K562 (cell line): ENCODE results near the gene GOLPH3L. TPM values are rescaled to one million over a fixed set of nuclear protein-coding genes. Genes with fewer than 3 reads are reported as not detected.

ENCODE experiments used
- ARID3B ChIP-seq: fragments of 250-450 bp; sonication (Bioruptor Pico); IDR thresholded peaks from 2 replicates; pipeline ENCODE4 v1.4.0; 2020; ENCODE audit warnings: borderline replicate concordance
- ATF3 ChIP-seq, 2 experiments: fragments of 450-650 bp in 1 of 2; sonication (generic) in 1 of 2; formaldehyde crosslinking in 1 of 2; IDR thresholded peaks in 1 of 2; conservative IDR thresholded peaks in 1 of 2; 2 replicates each; pipeline versions ENCODE4 v1.6.1 to v1.8.1; 2016 to 2023; ENCODE audit warnings: mild to moderate bottlenecking in 2 of 2, moderate library complexity in 2 of 2, inconsistent platforms in 1 of 2, missing genetic modification reagents in 1 of 2
- ELF1 ChIP-seq: fragments of 200-800 bp; sonication (Bioruptor generic); IDR thresholded peaks from 2 replicates; pipeline ENCODE4 v1.6.1; 2016; ENCODE audit warnings: missing genetic modification characterization, missing compliant biosample characterization
- LEF1 ChIP-seq: fragments of 450-650 bp; IDR thresholded peaks from 2 replicates; pipeline ENCODE4 v1.6.1; 2016; ENCODE audit warnings: mild to moderate bottlenecking
- NR1H2 ChIP-seq: sonication (generic); formaldehyde crosslinking; IDR thresholded peaks from 2 replicates; pipeline ENCODE4 v1.4.0; 2020; ENCODE audit warnings: mild to moderate bottlenecking, missing genetic modification reagents
- NR2F6 ChIP-seq: fragments of 450-650 bp; formaldehyde crosslinking; IDR thresholded peaks from 2 replicates; pipeline ENCODE4 v1.4.0; 2020; ENCODE audit warnings: mild to moderate bottlenecking
- TARDBP ChIP-seq: fragments of 450-650 bp; IDR thresholded peaks from 2 replicates; pipeline ENCODE4 v1.6.1; 2016
- TCFL5 ChIP-seq: fragments of 250-450 bp; sonication (Bioruptor Pico); conservative IDR thresholded peaks from 2 replicates; pipeline ENCODE4 v1.6.1; 2021; ENCODE audit warnings: mild to moderate bottlenecking, moderate library complexity, matching md5 sums
- ZBTB12 ChIP-seq: fragments of 250-450 bp; sonication (Bioruptor Pico); IDR thresholded peaks from 2 replicates; pipeline ENCODE4 v1.4.0; 2020
- ZFP1 ChIP-seq: fragments of 450-650 bp; formaldehyde crosslinking; IDR thresholded peaks from 2 replicates; pipeline ENCODE4 v1.4.0; 2020; ENCODE audit warnings: mild to moderate bottlenecking, mixed read lengths
- ZNF507 ChIP-seq: conservative IDR thresholded peaks from 2 replicates; pipeline ENCODE4 v1.6.1; 2017; ENCODE audit warnings: missing genetic modification characterization, missing compliant biosample characterization
- polyA plus RNA-seq, 8 experiments: library from polyadenylated mRNA; depleted of rRNA in 4 of 8; stranded (reverse) in 5 of 8; unstranded in 3 of 8; fragments of >200 nt; fragmentation: Nextera tagmentation in 2 of 8; fragmentation: Illumina TruSeq in 1 of 8; extraction: Ambion mirVana in 2 of 8; extraction: Trizol in 1 of 8; gene quantifications; 2 replicates each; pipeline versions ENCODE4 v1.2.1 to v1.2.3, GENCODE V29; 2011 to 2014; ENCODE audit warnings: inconsistent platforms in 1 of 8, missing spikeins in 1 of 8
- total RNA-seq, 7 experiments: library from RNA; depleted of rRNA in 6 of 7; stranded (reverse); fragments of >200 nt in 6 of 7; fragmentation: Illumina TruSeq in 2 of 7; extraction: Trizol in 2 of 7; gene quantifications; 2 replicates each; pipeline versions ENCODE4 v1.2.1 to v1.2.3, GENCODE V29; 2011 to 2021; ENCODE audit warnings: low replicate concordance in 1 of 7
- TF ChIP-seq, protein P1 (sequence below): sonication (generic); formaldehyde crosslinking; IDR thresholded peaks from 2 replicates; pipeline ENCODE4 v1.8.0; 2023; ENCODE audit warnings: mild to moderate bottlenecking, missing genetic modification reagents
- TF ChIP-seq, protein P2 (sequence below), 2 experiments: IDR thresholded peaks; 2 replicates each; pipeline ENCODE4 v1.6.1; 2011; ENCODE audit warnings: borderline replicate concordance in 1 of 2, control low read depth in 1 of 2, low read depth in 1 of 2, low read length in 1 of 2, mild to moderate bottlenecking in 1 of 2, mixed read lengths in 1 of 2, moderate library complexity in 1 of 2; ENCODE audit not compliant: insufficient read depth in 1 of 2, insufficient read length in 1 of 2, poor library complexity in 1 of 2, severe bottlenecking in 1 of 2; ENCODE audit errors: extremely low read depth in 1 of 2
- TF ChIP-seq, protein P3 (sequence below): sonication (generic); formaldehyde crosslinking; IDR thresholded peaks from 2 replicates; pipeline ENCODE4 v1.8.0; 2022; ENCODE audit warnings: missing genetic modification reagents, mild to moderate bottlenecking, moderate library complexity, borderline replicate concordance

The GOLPH3L gene
- total and polyA plus RNA-seq, 9 of the 15 experiments (the other 6 are each of a cell fraction or from before 2014, with no cell fraction given) = 8.1 to 42.1 (median 21.6) TPM

- TF ChIP-seq ZNF507 (tag) (no peak), ARID3B (CRISPR knock-in tag) (peak; percentile 40; the same call in 1 of the 2 replicates), TARDBP (no peak; the same call in 1 of the 2 replicates), NR2F6 (peak; percentile 84; the same call in 1 of the 2 replicates), LEF1 (peak; percentile 30; the same call in 1 of the 2 replicates), ATF3 (IDR thresholded peaks at IDR 0.05) (peak; percentile 98), ATF3 (CRISPR knock-in tag; conservative IDR thresholded peaks at IDR 0.05) (0 out of 2 replicates have a peak, but pooled peaks have one; percentile 32), ZBTB12 (CRISPR knock-in tag) (peak; percentile 85), ELF1 (tag) (no peak), NR1H2 (CRISPR knock-in tag) (no peak), TCFL5 (CRISPR knock-in tag) (no peak), ZFP1 (CRISPR knock-in tag) (no peak)
- TF ChIP-seq, protein P1, sequence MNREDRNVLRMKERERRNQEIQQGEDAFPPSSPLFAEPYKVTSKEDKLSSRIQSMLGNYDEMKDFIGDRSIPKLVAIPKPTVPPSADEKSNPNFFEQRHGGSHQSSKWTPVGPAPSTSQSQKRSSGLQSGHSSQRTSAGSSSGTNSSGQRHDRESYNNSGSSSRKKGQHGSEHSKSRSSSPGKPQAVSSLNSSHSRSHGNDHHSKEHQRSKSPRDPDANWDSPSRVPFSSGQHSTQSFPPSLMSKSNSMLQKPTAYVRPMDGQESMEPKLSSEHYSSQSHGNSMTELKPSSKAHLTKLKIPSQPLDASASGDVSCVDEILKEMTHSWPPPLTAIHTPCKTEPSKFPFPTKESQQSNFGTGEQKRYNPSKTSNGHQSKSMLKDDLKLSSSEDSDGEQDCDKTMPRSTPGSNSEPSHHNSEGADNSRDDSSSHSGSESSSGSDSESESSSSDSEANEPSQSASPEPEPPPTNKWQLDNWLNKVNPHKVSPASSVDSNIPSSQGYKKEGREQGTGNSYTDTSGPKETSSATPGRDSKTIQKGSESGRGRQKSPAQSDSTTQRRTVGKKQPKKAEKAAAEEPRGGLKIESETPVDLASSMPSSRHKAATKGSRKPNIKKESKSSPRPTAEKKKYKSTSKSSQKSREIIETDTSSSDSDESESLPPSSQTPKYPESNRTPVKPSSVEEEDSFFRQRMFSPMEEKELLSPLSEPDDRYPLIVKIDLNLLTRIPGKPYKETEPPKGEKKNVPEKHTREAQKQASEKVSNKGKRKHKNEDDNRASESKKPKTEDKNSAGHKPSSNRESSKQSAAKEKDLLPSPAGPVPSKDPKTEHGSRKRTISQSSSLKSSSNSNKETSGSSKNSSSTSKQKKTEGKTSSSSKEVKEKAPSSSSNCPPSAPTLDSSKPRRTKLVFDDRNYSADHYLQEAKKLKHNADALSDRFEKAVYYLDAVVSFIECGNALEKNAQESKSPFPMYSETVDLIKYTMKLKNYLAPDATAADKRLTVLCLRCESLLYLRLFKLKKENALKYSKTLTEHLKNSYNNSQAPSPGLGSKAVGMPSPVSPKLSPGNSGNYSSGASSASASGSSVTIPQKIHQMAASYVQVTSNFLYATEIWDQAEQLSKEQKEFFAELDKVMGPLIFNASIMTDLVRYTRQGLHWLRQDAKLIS (CRISPR knock-in tag) = peak; percentile 74; the same call in 1 of the 2 replicates
- TF ChIP-seq, protein P2, sequence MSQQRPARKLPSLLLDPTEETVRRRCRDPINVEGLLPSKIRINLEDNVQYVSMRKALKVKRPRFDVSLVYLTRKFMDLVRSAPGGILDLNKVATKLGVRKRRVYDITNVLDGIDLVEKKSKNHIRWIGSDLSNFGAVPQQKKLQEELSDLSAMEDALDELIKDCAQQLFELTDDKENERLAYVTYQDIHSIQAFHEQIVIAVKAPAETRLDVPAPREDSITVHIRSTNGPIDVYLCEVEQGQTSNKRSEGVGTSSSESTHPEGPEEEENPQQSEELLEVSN (IDR thresholded peaks at IDR 0.05; ENCODE audit: borderline replicate concordance in 1 of 2, extremely low read depth in 1 of 2, insufficient read depth in 1 of 2, insufficient read length in 1 of 2, low read depth in 1 of 2, low read length in 1 of 2, poor library complexity in 1 of 2, severe bottlenecking in 1 of 2) = peak in 1 of 2 experiments; percentile 37
- TF ChIP-seq, protein P3, sequence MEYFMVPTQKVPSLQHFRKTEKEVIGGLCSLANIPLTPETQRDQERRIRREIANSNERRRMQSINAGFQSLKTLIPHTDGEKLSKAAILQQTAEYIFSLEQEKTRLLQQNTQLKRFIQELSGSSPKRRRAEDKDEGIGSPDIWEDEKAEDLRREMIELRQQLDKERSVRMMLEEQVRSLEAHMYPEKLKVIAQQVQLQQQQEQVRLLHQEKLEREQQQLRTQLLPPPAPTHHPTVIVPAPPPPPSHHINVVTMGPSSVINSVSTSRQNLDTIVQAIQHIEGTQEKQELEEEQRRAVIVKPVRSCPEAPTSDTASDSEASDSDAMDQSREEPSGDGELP (CRISPR knock-in tag) = peak; percentile 81; the same call in 1 of the 2 replicates
Observed at GRCh38 chr1:150629115-150629928, 67.6 kb downstream of the GOLPH3L start, which contains the start of gene ENSA (continued).
